ENCODE measurements around the gene ARL6. TPM values are rescaled to one million over a fixed set of nuclear protein-coding genes. Genes with fewer than 3 reads are reported as not detected.

Gene ARL6
- 8.1 and 8.2 TPM in 2 replicates for total RNA-seq (2014; rRNA removed; shearing (Covaris generic))
- polyA plus RNA-seq (2016; fragmentation: Nextera tagmentation; extraction: Ambion mirVana): 8.0 and 9.2 TPM in 2 replicates

DNA sequence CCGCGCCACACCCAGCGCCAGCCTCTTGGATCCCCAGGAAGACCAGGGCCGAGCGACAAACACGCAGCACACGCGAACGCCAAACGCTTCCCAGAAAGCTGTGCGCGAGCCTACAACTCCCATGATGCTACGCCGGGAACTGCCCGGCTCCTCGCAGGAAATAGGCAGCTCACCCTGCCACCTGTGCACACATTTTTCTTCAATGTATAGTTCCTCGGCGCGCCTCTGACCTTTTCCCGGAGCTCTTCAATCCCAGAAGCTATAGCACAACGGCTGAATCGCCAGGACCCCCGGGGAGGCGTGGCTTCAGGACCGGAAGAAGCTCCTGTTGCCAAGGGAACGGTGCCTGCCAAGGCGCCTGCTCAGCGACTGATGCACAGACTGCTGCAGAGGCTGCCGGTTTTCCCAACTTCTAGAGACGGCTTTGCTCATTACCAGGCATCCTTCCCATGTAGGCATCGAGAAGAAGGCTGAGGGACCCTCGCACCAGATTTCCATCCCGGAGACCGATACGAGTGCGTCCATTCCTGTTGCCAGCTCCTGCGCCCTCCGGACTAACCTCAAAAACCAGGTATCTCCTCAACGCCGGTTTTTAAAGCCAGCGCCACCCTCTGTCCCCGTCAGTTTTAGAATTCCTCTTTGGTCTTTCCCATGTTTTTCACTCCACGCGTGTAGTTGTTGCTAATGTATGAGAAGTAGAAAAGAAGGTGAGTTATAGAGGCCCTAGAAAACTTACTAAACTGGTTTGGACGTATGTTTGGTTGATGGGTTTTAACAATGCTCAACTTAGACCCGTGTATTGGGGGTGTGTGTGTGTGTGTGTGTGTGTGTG, at the start of gene ARL6:
Gene ARL6 (plus strand): TSS at position 352 of the 832 bp plus-strand sequence. CDS start 3,350 bp downstream, outside the sequence.
- Histone ChIP-seq H3K36me3 (ENCODE audit: low read depth) (peaks cover 4% of the 10 kb centered on the region; the same call in 1 of the 2 replicates), H3K27me3 (replicated peaks; ENCODE audit: insufficient read depth) (no peaks in the 10 kb centered on the region)

DNA sequence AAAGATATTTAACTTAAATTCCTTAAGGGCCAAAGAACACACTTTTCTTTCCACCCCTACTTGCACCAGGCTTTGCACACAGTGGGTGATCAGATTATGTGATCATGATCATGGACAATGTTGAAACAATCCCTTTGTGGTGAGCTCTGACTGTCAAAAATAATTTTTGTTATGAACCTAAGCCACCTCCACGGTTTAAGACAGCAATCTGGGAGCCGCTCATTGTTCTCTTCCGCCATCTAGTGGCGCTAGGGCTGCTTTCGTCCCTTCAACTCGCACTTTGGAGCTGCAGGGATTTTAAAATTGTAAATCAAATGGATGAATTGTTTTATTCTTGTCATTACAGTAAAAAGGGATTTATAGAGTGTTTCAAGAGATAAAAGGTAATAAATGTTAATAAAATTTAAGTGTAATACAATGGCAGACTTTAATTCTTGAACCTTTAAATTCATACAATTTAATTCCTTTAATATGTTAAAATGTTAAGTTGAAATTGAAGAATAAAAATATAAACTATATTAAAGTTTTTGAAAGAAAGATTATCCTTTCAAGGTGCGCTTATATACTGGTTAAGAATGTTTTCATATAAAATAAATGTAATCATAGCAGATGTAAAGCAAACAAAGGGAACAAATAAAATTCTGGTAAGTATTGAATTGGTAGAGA, 45.3 kb upstream of the ARL6 start:
- 1 to 2% methylated on average over 7 of the region's 7 CpGs for WGBS, 2 experiments (ENCODE audit: low coverage in 1 of 2, low lambda C conversion rate in 2 of 2, missing lambda C conversion rate in 2 of 2)
- no peaks in the 10 kb centered on the region for H3K9me2 ChIP-seq (ENCODE audit: insufficient read depth)
- no peaks in the 10 kb centered on the region for H4K20me1 ChIP-seq (ENCODE audit: insufficient read depth)
- no peaks in the 10 kb centered on the region for H3K4me1 ChIP-seq (ENCODE audit: insufficient read depth)
- peak overlapping the region; percentile 67 for H3K4me2 ChIP-seq (ENCODE audit: unreplicated experiment)
- no peak overlapping the region for H3K9ac ChIP-seq
- H3F3A ChIP-seq (ENCODE audit: insufficient read depth): no peaks in the 10 kb centered on the region
- no peaks in the 10 kb centered on the region for H3K9me3 ChIP-seq (ENCODE audit: low read depth)
- H3K4me3 ChIP-seq: peak overlapping the region; percentile 39; the same call in 1 of the 2 replicates
- H3K27ac ChIP-seq: no peak overlapping the region
- in situ Hi-C loops (cut with MboI): no loop called here
- TF ChIP-seq EZH2 (IDR thresholded peaks at IDR 0.05; ENCODE audit: insufficient read depth, poor library complexity, severe bottlenecking): no peak
- H3K27me3 ChIP-seq (replicated peaks; ENCODE audit: insufficient read depth): no peaks in the 10 kb centered on the region
- no peaks in the 10 kb centered on the region for H3K36me3 ChIP-seq (ENCODE audit: low read depth)
- no peaks in the 10 kb centered on the region for H3K79me2 ChIP-seq (ENCODE audit: insufficient read depth)
- DNase-seq: peak; percentile 80
- H2AFZ ChIP-seq: no peak overlapping the region

More for the DNA sequence above, at the start of gene ARL6:
- no peaks in the 10 kb centered on the region for H3K9me3 ChIP-seq (ENCODE audit: low read depth)
- H3K4me3 ChIP-seq: peak within 1 kb of the TSS; percentile 99
- H3K79me2 ChIP-seq (ENCODE audit: insufficient read depth): peaks cover 28% of the 10 kb centered on the region
- H3K4me1 ChIP-seq (ENCODE audit: insufficient read depth): peaks cover 11% of the 10 kb centered on the region
- peaks cover 7% of the 10 kb centered on the region; the same call in 1 of the 2 replicates for H3F3A ChIP-seq (ENCODE audit: insufficient read depth)
- in situ Hi-C loops (cut with MboI): no loop called here
- no peaks in the 10 kb centered on the region for H4K20me1 ChIP-seq (ENCODE audit: insufficient read depth)
- WGBS, 2 experiments (ENCODE audit: low coverage in 1 of 2, low lambda C conversion rate in 2 of 2, missing lambda C conversion rate in 2 of 2): 1% methylated on average over 40 to 46 of the region's 46 CpGs
- TF ChIP-seq EZH2 (IDR thresholded peaks at IDR 0.05; ENCODE audit: insufficient read depth, poor library complexity, severe bottlenecking) (no peak), EZH2phosphoT487 (IDR thresholded peaks at IDR 0.05; ENCODE audit: insufficient read depth, low read depth) (no peak)
- peak within 1 kb of the TSS; percentile 100 for H2AFZ ChIP-seq
- no peaks in the 10 kb centered on the region for H3K9me2 ChIP-seq (ENCODE audit: insufficient read depth)
- peak within 1 kb of the TSS; percentile 66 for H3K27ac ChIP-seq
- H3K9ac ChIP-seq: peak within 1 kb of the TSS; percentile 81
- peak; percentile 95 for DNase-seq
- H3K4me2 ChIP-seq (ENCODE audit: unreplicated experiment): peak within 1 kb of the TSS; percentile 83

DNA sequence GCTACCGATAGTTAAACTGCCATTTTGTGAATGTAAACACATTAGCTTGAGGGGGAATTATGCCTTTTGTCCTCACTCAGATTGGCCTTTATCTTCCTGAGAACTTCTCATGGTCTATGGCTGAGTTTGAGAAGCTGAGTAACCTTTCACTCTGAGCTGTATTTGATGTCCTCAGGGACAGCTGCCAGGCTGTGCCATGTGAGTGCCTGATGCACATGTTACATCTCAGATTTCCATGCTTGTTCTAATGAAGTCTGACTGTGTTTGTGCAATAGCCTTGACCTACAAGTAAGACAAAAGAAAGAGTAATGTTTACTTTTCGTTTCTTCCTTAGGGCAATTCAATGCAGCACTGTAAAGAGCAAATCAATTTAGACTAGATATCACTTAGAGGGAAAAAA, 44.1 kb upstream of the ARL6 start:
- no peak overlapping the region for H3K4me3 ChIP-seq
- WGBS, 2 experiments (ENCODE audit: low coverage in 1 of 2, low lambda C conversion rate in 2 of 2, missing lambda C conversion rate in 2 of 2): 41 to 44% methylated on average over 2 of the region's 2 CpGs

DNA sequence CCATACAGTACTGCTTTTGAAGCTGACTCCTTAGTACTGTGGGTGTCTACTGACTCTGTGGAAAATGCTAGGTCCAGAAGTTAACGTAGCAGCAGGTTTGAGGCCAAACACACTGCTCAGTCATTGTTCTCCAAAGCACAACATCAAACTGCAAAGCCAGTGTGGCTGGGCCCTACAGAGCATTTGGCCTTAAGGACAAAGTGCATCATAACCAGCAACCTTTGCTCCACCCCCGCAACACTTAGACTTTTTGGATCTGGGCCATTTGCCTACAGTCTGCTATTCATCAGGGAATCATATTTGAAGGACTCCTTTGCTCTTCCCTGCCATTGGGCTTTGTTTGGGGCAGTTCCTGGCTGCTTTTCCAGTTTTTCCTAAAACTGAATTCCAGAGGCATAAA, 43.1 kb upstream of the ARL6 start:
- no peaks in the 10 kb centered on the region for H3K9me3 ChIP-seq (ENCODE audit: low read depth)
- H4K20me1 ChIP-seq (ENCODE audit: insufficient read depth): no peaks in the 10 kb centered on the region
- no peak for TF ChIP-seq EZH2phosphoT487 (IDR thresholded peaks at IDR 0.05; ENCODE audit: insufficient read depth, low read depth)
- no peak for TF ChIP-seq EZH2 (IDR thresholded peaks at IDR 0.05; ENCODE audit: insufficient read depth, poor library complexity, severe bottlenecking)
- no peaks in the 10 kb centered on the region for H3K9me2 ChIP-seq (ENCODE audit: insufficient read depth)
- no peak overlapping the region for H3K9ac ChIP-seq
- no peaks in the 10 kb centered on the region for H3K27me3 ChIP-seq (replicated peaks; ENCODE audit: insufficient read depth)
- DNase-seq: no peak
- no peak overlapping the region for H3K27ac ChIP-seq
- WGBS, 2 experiments (ENCODE audit: low coverage in 1 of 2, low lambda C conversion rate in 2 of 2, missing lambda C conversion rate in 2 of 2): 47 to 51% methylated on average over 2 of the region's 2 CpGs
- H3F3A ChIP-seq (ENCODE audit: insufficient read depth): no peaks in the 10 kb centered on the region
- H3K36me3 ChIP-seq (ENCODE audit: low read depth): no peaks in the 10 kb centered on the region
- no peak overlapping the region for H2AFZ ChIP-seq
- no peaks in the 10 kb centered on the region for H3K79me2 ChIP-seq (ENCODE audit: insufficient read depth)
- no peak overlapping the region for H3K4me3 ChIP-seq
- no peaks in the 10 kb centered on the region for H3K4me1 ChIP-seq (ENCODE audit: insufficient read depth)
- in situ Hi-C loops (cut with MboI): no loop called here
- no peak overlapping the region for H3K4me2 ChIP-seq (ENCODE audit: unreplicated experiment)

More for the DNA sequence above, 44.1 kb upstream of the ARL6 start:
- H3K27me3 ChIP-seq (replicated peaks; ENCODE audit: insufficient read depth): no peaks in the 10 kb centered on the region
- DNase-seq: peak; percentile 2
- in situ Hi-C loops (cut with MboI): no loop called here
- H3K4me2 ChIP-seq (ENCODE audit: unreplicated experiment): no peak overlapping the region
- no peak overlapping the region for H2AFZ ChIP-seq
- no peaks in the 10 kb centered on the region for H3K9me3 ChIP-seq (ENCODE audit: low read depth)
- no peaks in the 10 kb centered on the region for H3F3A ChIP-seq (ENCODE audit: insufficient read depth)
- H3K27ac ChIP-seq: no peak overlapping the region
- no peaks in the 10 kb centered on the region for H4K20me1 ChIP-seq (ENCODE audit: insufficient read depth)
- H3K9ac ChIP-seq: no peak overlapping the region
- TF ChIP-seq EZH2phosphoT487 (IDR thresholded peaks at IDR 0.05; ENCODE audit: insufficient read depth, low read depth) (no peak), EZH2 (IDR thresholded peaks at IDR 0.05; ENCODE audit: insufficient read depth, poor library complexity, severe bottlenecking) (no peak)
- no peaks in the 10 kb centered on the region for H3K9me2 ChIP-seq (ENCODE audit: insufficient read depth)
- no peaks in the 10 kb centered on the region for H3K4me1 ChIP-seq (ENCODE audit: insufficient read depth)
- no peaks in the 10 kb centered on the region for H3K79me2 ChIP-seq (ENCODE audit: insufficient read depth)
- H3K36me3 ChIP-seq (ENCODE audit: low read depth): no peaks in the 10 kb centered on the region
